Lung microvascular endothelial cell (primary cell): ENCODE measurements around the gene CPT1C. TPM values are rescaled to one million over a fixed set of nuclear protein-coding genes. Genes with fewer than 3 reads are reported as not detected.

Source experiments
- DNase-seq, 2 donors: peaks; one replicate each; pipeline versions ENCODE4 v3.0.0 to v3.0.0-alpha.2; 2010; ENCODE audit warnings: low read depth in 2 of 2
- total RNA-seq: library from RNA; depleted of rRNA; stranded (reverse); fragments of >200 nt; gene quantifications from 2 replicates; pipeline ENCODE4 v1.2.1, GENCODE V29; 2014

The CPT1C gene
- 14.1 and 14.4 TPM in 2 replicates for total RNA-seq

DNA sequence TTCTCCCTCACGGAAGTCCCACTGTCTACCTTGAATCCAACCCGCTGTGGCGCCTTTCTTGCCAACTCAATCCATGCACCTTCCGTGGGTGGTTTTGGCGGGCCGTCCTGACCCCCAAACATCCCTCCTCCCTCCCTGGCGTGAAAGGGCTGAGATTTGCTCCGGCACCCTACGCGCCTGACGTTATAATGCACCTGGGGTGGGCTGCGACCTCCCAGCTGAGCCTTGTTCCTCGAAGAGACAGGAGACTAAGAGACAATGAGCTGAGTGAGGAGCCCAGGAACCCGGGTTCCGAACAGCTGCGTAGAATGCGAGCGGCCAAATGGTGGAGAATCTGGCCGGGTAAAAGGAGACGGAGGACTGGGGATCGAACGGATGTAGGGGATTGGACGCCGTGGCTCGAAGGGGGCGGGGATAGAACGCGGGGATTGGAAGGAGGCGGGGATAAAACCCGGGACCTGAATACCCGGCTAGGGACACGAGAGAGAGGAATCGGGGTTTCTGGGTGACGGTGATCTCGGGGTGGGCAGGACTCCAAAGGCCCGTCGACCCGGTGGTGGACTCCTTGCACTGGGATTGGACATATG is at the start of gene CPT1C:
CPT1C (plus strand) TSS at position 461 of the 587 bp plus-strand sequence. CDS start 1,137 bp downstream, outside the sequence.
- DNase-seq, result peak; percentile 71 to 81

DNA sequence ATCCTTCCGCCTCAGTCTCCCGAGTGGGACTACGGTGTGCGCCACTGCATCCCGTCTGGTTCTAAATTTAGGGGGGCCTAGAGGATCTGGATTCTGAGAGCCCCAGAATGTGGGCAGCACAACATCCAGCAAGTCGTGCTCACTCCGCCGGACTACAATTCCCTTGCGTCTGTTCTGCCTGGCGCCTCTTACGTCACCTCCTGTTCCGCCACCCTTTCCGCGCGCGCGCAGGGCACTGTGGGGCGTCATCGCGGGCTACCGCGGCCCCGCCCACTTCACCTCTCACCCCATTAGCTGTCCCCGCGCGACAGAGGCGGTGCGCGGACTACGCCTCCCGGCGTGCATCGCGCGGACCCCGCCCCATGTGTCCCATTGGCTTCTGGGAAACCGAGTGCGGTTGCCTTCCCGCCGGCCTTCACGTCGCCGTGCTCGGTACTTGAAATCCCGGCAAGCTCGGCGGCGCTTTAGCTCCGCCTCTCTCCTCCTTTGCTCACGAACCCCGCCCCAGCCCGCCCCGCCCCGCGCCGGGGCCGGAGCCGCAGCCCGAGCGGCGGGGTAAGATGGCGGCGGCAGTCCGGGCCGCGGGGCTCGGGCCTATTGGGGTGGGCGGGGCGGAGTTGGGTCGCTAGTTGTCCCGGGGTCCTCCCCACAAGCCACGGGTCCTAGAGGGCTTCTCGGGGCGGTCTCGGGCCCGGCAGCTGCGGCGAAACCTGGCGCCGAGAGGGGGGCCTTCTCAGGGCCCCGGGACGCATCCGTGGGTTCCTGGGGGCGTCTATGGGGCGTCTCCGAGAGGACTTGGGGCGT is 49.0 kb upstream of the CPT1C start, which contains the start of gene SCAF1:
SCAF1 (plus strand) TSS at position 522 of the 804 bp plus-strand sequence. CDS start 2,818 bp downstream, outside the sequence.
- peak; percentile 100 for DNase-seq

DNA sequence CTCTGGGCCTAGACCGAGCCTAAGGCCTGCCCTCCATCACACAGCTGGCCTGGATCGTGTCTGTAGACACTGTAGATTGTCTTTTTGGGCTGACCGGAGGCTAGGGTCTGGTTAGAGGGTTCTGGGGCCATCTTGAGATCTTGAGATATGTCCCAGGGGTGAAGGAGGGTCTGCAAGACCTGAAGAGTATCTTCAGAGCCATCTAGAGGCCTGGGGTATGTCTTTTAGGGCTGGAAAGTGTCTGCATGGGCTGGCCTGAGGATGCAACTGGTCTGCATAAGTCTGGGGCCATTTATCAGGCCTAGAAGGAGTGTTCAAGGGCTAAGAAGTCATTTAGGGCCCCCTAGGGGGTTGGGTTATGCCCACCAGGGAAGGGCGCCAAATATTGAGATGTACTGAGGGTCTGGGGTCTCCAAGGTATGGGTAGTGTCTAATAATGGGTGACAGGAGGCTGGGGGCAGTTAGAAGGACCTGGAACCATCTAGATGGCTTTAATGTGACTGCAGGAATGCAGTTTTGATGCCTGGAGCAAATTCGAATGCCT is 48.4 kb upstream of the CPT1C start:
- peak in 1 of 2 donors; percentile 24 for DNase-seq

DNA sequence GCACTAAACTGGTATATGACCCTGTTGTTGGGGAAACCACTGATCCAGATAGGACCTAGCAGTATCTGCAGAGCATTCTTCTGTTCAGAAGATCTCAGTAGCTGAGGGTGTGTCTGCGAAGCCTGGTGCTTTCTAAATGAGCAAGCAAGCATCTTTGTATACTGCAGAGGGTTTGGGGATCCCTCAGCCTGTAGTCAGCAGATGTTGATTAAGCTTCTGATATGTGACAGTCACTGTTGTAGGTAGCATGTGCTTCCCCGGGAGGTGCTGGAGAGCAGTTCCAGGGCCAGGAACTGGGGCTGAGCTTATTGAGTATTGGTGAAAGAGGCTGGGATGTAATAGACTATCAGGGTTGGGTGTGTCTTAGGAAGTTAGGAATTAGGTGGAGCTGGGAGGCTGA is 47.5 kb upstream of the CPT1C start:
- DNase-seq, result no peak

DNA sequence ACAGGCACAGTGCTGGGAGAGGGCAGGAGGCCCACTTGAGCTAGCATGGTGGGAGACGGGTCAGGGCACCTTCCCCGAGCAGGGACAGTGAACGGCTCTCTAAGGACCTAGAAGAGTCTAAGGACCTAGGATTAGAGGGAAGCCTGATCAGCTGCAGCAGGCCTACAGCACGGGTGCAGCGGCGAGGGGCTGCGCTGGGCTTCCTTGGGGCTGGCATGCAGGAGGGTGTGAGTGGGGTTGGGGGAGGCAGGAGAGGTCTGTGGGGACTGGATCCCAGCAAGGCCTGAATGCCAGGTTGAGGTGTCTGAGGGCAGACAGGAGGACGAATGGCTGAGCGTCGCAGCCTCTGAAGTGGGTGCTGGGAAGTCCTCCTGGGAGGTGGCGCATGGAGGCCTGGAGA is 45.3 kb upstream of the CPT1C start:
- DNase-seq, result no peak

DNA sequence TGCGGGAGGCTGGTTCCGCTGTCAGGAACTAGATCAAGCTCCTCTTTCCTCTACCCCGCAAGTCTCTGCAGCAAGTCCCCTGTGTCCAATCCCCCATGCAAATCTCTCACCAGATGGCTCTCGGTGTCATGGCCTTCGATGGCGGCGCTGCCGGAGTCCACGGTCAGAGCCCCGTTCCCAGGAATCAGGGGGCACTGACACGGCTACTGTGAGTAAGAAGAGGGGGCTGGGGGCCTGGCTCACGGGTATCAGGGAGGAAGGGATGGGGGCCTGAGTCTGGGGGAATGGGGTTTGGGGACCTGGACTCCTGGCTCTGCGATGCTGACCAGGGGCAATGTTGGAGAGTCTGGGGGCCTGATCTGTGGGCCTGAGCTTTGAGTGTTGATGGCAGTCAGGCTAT is 44.9 kb upstream of the CPT1C start:
- DNase-seq, result no peak

DNA sequence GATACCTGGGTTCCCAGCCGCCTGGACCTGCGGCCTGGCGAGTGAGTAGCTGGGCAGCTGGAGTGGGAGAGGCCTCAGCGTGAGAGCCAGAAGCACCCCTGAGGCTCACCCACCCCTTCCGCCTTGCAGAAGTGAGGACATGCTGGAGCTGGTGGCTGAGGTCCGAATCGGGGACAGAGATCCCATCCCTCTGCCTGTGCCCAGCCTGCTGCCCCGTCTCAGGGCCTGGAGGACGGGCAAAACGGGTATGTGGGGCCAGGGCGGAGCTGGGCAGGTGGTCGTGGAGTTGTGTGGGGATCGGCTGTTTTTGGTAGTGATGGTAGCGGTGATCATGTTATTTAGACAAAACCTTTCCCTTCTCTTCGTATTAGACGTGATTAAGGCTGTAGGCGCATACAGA is 44.3 kb upstream of the CPT1C start:
- no peak for DNase-seq

DNA sequence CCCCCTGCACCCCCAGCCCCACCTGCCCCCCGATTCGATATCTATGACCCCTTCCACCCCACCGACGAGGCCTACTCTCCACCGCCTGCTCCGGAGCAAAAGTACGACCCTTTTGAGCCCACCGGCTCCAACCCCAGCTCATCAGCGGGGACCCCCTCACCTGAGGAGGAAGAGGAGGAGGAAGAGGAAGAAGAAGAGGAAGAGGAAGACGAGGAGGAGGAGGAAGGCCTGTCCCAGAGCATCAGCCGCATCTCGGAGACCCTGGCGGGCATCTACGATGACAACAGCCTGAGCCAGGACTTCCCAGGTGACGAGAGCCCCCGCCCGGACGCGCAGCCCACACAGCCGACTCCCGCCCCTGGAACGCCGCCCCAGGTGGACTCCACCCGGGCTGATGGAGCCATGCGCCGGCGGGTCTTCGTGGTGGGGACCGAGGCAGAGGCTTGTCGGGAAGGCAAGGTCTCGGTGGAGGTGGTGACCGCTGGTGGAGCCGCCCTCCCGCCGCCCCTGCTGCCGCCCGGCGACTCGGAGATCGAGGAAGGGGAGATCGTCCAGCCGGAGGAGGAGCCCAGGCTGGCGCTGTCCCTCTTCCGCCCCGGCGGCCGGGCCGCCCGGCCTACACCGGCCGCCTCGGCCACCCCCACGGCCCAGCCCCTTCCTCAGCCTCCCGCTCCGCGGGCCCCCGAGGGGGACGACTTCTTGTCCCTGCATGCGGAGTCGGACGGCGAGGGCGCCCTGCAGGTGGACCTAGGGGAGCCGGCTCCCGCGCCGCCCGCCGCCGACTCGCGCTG is 39.7 kb upstream of the CPT1C start:
- DNase-seq, result no peak

DNA sequence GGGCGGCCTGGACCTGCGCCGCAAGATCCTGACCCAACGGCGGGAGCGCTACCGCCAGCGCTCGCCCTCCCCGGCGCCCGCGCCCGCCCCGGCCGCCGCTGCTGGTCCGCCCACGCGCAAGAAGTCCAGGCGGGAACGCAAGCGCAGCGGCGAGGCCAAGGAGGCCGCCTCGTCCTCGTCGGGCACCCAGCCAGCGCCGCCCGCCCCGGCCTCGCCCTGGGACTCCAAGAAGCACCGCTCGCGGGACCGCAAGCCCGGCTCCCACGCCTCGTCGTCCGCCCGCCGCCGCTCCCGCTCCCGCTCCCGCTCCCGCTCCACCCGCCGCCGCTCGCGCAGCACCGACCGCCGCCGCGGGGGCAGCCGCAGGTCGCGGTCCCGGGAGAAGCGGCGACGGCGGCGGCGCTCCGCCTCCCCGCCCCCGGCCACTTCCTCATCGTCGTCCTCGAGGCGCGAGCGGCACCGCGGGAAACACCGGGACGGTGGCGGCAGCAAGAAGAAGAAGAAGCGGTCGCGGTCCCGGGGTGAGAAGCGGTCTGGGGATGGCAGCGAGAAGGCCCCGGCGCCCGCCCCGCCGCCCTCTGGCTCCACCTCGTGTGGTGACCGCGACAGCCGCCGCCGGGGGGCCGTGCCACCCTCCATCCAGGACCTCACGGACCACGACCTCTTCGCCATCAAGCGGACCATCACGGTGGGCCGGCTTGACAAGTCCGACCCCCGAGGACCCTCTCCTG is 38.9 kb upstream of the CPT1C start:
- DNase-seq, result no peak

DNA sequence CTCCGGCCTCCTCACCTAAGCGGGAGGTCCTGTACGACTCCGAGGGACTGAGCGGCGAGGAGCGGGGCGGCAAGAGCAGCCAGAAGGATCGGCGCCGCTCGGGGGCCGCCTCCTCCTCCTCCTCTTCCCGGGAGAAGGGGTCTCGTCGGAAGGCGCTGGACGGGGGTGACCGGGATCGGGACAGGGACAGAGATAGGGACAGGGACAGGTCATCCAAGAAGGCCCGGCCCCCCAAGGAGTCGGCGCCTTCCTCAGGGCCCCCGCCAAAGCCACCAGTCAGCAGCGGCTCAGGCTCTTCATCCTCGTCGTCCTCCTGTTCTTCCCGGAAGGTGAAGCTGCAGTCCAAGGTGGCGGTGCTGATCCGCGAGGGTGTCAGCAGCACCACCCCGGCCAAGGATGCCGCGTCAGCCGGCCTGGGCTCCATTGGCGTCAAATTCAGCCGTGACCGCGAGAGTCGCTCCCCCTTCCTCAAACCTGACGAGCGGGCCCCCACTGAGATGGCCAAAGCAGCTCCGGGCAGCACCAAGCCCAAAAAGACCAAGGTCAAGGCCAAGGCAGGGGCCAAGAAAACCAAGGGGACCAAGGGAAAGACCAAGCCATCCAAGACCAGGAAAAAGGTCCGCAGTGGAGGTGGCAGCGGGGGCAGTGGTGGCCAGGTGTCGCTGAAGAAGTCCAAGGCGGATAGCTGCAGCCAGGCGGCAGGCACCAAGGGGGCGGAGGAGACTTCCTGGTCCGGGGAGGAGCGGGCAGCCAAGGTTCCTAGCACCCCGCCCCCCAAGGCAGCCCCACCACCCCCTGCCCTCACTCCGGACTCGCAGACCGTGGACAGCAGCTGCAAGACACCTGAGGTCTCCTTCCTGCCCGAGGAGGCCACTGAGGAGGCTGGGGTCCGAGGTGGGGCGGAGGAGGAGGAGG is 38.1 kb upstream of the CPT1C start:
- DNase-seq, result no peak

DNA sequence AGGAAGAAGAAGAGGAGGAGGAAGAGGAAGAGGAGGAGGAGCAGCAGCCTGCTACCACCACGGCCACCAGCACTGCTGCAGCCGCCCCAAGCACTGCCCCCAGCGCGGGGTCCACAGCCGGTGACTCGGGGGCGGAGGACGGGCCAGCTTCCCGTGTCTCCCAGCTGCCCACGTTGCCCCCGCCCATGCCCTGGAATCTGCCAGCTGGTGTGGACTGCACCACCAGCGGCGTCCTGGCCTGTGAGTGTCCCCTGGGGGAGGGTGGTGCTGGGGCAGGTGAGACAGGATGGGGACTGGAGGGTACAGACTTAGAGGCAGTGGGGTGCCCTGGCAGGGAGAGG is 37.5 kb upstream of the CPT1C start:
- DNase-seq, result no peak

DNA sequence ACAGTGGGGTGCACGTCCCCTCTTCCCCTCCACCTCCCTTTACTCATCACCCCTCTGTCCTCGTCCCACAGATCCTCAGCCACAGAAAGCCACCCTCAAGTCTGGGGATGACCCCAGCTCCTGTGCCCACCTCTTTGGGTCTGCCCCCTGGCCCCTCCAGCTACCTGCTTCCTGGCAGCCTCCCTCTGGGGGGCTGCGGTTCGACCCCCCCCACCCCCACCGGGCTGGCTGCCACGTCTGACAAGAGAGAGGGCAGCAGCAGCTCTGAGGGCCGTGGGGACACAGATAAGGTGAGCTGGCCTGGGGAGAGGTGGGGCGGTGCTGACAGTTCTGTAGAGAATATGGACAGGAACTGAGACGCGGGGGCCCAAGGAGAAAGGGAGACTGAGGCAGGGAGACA is 36.3 kb upstream of the CPT1C start:
- DNase-seq, result no peak

DNA sequence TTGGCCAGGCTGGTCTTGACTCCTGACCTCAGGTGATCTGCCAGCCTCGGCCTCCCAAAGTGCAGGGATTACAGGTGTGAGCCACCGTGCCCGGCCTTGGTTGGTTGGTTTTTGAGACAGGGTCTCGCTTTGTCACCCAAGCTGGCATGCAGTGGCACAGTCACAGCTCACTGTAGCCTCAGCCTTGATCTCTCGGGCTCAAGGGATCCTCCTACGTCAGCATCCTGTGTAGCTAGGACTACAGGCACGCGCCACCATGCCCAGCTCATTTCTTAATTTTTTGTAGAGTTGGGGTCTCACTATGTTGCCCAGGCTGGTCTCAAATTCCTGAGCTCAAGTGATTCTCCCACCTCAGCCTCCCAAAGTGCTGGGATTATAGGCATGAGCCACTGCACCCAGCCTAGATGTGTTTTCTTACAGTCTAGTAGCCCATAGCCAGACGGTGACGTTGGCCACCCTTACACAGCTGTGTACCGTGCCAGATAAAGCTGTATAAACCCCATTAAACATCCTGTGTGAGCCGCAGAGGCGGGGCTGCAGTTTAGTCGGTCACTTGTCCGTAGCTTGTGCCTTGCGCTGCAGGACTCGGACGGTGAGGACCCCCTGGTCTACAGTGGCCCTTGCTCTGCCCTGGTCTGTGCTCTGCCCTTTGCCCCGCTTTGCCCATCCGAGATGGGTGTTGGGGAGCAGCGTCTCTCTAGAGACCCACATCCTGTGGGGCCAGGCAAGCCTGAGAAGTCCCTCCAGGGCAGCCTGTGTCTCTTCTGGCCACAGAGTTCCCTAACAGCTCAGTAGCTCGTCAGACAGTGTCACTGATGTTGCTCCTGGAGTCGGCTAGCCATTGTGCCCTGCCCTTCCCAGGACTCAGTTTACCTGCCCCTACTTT is 35.1 kb upstream of the CPT1C start:
- DNase-seq, result no peak

DNA sequence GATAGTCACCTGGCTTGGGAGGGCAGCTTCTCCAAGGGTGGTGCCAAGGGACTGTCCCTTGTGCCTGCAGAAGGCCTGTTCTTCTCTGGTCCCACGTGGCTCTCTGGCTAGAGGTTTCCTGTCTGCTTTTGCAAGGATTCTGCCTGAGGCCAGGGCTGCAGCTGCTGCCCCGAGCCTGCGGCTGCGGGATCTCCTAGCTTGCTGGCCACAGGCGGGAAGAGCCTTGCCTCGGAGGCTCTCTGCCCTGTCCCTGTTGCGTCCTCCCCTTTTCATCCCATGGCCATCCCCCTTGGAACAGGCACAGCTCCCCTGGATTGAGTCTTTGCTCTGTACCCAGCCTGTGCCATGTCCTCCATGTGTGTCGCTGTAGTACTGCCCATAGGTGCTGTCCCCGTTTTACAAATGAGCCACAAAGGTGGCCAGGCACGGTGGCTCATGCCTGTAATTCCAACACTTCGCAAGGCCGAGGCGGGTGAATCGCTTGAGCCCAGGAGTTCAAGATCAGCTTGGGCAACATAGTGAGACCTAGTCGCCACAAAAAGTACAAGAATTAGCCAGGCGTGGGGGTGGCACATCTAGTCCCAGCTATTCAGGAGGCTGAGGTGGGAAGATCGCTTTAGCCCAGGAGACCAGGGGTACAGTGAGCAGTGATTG is 34.3 kb upstream of the CPT1C start:
- no peak for DNase-seq

DNA sequence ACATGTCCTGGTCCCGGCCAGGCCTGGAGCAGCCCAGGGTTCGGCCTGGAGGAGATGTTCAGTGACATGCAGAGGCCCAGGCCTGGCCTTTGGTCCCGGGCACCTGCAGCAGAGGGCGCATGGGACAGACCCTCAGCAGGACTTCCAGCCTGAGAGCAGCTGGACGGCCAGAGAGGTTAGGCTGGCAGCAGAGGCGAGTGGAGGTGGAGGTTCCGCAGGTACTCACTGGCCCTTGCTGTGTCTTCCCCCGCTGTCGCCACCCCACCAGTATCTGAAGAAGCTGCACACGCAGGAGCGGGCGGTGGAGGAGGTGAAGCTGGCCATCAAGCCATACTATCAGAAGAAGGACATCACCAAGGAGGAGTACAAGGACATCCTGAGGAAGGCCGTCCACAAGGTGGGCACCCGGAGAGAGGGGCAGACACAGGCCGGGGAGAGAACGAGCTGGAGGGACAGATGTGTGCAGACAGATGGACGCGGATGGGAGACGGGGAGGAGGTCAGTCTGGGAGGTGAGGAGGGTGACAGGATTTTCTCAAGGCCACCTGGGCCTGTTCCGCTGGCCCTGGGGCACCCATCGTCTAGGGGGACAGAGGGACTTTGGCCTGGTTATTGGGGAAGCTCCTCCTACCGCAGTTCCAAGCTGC is 33.3 kb upstream of the CPT1C start:
- DNase-seq, result no peak

DNA sequence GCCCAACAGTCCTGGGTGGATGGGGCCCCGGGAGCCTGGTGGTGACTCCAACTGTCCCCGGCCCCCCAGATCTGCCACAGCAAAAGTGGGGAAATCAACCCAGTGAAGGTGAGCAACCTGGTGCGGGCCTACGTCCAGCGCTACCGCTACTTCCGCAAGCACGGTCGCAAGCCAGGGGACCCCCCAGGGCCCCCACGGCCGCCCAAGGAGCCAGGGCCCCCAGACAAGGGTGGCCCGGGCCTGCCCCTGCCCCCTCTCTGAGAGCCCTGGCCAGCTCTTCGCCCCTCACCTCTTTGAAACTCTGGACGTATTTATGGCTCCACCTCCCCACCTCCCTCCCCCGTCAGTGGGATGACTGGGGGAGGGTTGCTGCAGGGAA is 32.8 kb upstream of the CPT1C start:
- DNase-seq, result no peak

DNA sequence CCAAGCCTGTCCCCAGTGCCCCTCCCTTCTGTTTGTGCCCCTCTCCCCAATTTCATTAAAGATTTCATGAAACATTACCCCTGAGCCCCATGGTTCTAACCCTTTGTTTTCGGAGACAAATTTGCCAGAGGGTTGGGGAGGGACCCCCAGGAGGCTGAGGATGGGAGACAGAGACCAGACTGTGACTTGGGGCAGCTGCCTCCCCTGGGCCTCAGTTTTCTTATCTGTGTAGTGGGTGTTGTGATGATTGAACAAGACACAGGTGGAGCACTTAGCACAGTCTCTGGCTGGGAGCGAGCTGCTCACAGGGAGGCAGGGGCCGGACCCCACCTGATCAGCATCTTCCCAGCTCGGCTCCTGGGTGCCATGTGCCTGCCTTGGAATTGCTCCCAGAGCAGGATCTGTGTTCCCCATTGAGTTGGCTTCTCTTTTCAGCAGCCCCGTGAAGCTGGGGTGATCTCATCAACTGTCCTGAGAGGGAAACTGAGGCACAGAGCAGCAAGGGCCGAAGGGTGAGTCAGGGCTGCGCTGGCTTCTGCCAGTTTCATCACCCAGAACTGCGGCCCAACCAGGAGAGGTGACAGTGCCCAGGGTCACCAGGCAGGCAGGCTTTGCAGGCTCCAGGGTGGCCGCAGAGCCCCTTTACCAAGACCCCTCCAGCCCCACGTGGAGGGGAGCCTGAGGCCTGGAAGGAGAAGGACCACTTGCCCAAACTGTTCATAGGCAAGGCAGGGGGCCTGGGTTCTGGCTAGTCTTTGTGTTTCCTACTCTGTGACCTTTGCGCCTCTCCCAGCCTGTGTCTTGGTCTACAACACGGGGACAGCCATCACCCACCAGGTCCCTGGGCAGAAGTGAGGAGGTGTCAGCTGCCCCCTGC is 32.1 kb upstream of the CPT1C start:
- DNase-seq, result no peak
